Measurements from ENCODE around the gene NDUFC1. TPM values are rescaled to one million over a fixed set of nuclear protein-coding genes. Genes with fewer than 3 reads are reported as not detected.

The NDUFC1 gene
- total and polyA plus RNA-seq, 2 of the 8 experiments (the other 6 are each of a cell fraction or from before 2014, with no cell fraction given): 41.9 to 62.0 TPM

DNA sequence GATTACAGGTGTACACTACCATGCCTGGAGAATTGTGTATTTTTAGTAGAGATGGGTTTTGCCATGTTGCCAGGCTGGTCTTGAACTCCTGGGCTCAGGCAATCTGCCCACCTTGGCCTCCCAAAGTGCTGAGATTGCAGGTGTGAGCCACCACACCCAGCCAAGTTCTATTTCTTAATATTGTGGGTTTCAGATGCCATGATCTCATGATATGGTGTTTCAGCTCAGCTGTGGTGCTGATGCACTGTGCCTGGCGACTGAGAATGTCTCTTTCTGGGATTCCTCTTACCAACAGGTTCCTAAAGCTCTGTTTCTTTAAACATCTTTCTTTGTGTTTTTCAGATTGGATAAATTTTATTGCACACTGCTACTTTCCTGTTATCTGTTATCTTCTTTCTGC, 17.3 kb upstream of the NDUFC1 start:
- DNase-seq (ENCODE audit: low read depth in 1 of 2, low spot score in 2 of 2): no peak
- H4K8ac ChIP-seq (ENCODE audit: extremely low read depth, insufficient read depth, low read length): no peak overlapping the region
- H3K23me2 ChIP-seq (ENCODE audit: low read depth, low read length): no peaks in the 10 kb centered on the region
- H3K36me3 ChIP-seq (ENCODE audit: control insufficient read depth in 2 of 4, insufficient read depth in 4 of 4, low read length in 3 of 4): no peaks in the 10 kb centered on the region; a peak in 2 of 8 replicates
- no peaks in the 10 kb centered on the region for H3K27me3 ChIP-seq (replicated peaks in 1 of 4; ENCODE audit: control insufficient read depth in 3 of 4, extremely low read depth in 1 of 4, insufficient read depth in 3 of 4, low read length in 3 of 4)
- H3K56ac ChIP-seq (replicated peaks; ENCODE audit: insufficient read length, low read depth, low read length): no peak overlapping the region
- 89% methylated on average over 1 of the region's 1 CpG; no CpG with 5 or more reads in 1 of the 2 experiments for WGBS, 2 experiments (ENCODE audit: extremely low coverage in 1 of 2, insufficient coverage in 1 of 2, insufficient read length in 1 of 2, insufficient replicate concordance in 2 of 2, low coverage in 1 of 2, low lambda C conversion rate in 2 of 2, missing lambda C conversion rate in 1 of 2)
- no peak overlapping the region for H3K27ac ChIP-seq (ENCODE audit: low read depth, low read length)
- ChIA-PET POLR2A (ENCODE audit: partially characterized antibody) (no interaction called here), CTCF (ENCODE audit: partially characterized antibody) (interaction anchor here (0.6 to 1.1 kb wide), 2 partner anchors 20 to 117 kb away, joined by 3 read pairs; no protein-coding TSS in a partner anchor)
- no peak overlapping the region for H3K14ac ChIP-seq (ENCODE audit: insufficient read length)
- H4K20me1 ChIP-seq (replicated peaks in 1 of 2; ENCODE audit: control insufficient read depth in 1 of 2, insufficient read depth in 2 of 2, low read length in 2 of 2): peaks cover 7 to 16% of the 10 kb centered on the region in 2 experiments
- H3K4me2 ChIP-seq (ENCODE audit: insufficient read depth in 1 of 2, low read depth in 2 of 2, low read length in 2 of 2): no peak overlapping the region
- no peaks in the 10 kb centered on the region; the same call in 1 of the 2 replicates for H3K79me1 ChIP-seq (ENCODE audit: low read depth, low read length)
- no peak overlapping the region for H3K9ac ChIP-seq (replicated peaks in 1 of 4; ENCODE audit: extremely low read depth in 1 of 4, low read depth in 3 of 4, low read length in 3 of 4)
- H2BK5ac ChIP-seq (ENCODE audit: low read depth, low read length): no peak overlapping the region; the same call in 1 of the 2 replicates
- no peak for FAIRE-seq
- H2AK5ac ChIP-seq (ENCODE audit: low read depth, low read length): no peak overlapping the region
- no peak overlapping the region for H4K5ac ChIP-seq (ENCODE audit: insufficient read length, low read depth, low read length)
- H2BK120ac ChIP-seq (replicated peaks; ENCODE audit: low read depth, low read length): no peak overlapping the region
- no peak for TF ChIP-seq HDAC6 (IDR thresholded peaks at IDR 0.05; ENCODE audit: low read depth, low read length)
- no peak for TF ChIP-seq SIX5 (IDR thresholded peaks at IDR 0.05; ENCODE audit: low read depth, low read length)
- TF ChIP-seq CTBP2 (IDR thresholded peaks at IDR 0.05; ENCODE audit: borderline replicate concordance, insufficient read depth, insufficient read length, low read length): no peak
- TF ChIP-seq HDAC2 (IDR thresholded peaks at IDR 0.05; ENCODE audit: borderline replicate concordance in 1 of 2, low read depth in 2 of 2, low read length in 2 of 2): no peak
- TF ChIP-seq CHD2 (IDR thresholded peaks at IDR 0.05; ENCODE audit: low read length): no peak
- TF ChIP-seq SUZ12 (IDR thresholded peaks at IDR 0.05; ENCODE audit: low read length): no peak
- no peak overlapping the region for H3K4ac ChIP-seq (replicated peaks; ENCODE audit: insufficient read length, low read depth, low read length)
- H3K23ac ChIP-seq (ENCODE audit: insufficient read length): no peak overlapping the region
- no peak overlapping the region for H2BK12ac ChIP-seq (ENCODE audit: low read depth, low read length)
- no peak overlapping the region for H2BK15ac ChIP-seq (ENCODE audit: low read length)
- H3K79me2 ChIP-seq (ENCODE audit: control insufficient read depth in 1 of 2, insufficient read depth in 2 of 2, low read length in 2 of 2): peaks cover 63 to 100% of the 10 kb centered on the region in 2 experiments
- H4K91ac ChIP-seq (replicated peaks; ENCODE audit: insufficient read length, low read length): no peak overlapping the region
- no peaks in the 10 kb centered on the region for H3K9me3 ChIP-seq (ENCODE audit: insufficient read depth in 2 of 2, low read depth in 1 of 2, low read length in 1 of 2)
- peaks cover 0 to 6% (median 6%) of the 10 kb centered on the region in 4 experiments; a peak in 6 of 7 replicates for H3K4me1 ChIP-seq (replicated peaks in 1 of 4; ENCODE audit: control insufficient read depth in 3 of 4, insufficient read depth in 4 of 4, low read length in 3 of 4)
- no peak overlapping the region for H3K4me3 ChIP-seq (ENCODE audit: extremely low read depth in 1 of 4, insufficient read depth in 2 of 4, low read depth in 3 of 4, low read length in 4 of 4)
- no peak overlapping the region for H3K18ac ChIP-seq (ENCODE audit: extremely low read depth, low read length)
- H2BK20ac ChIP-seq (ENCODE audit: low read length): no peak overlapping the region
- no peak overlapping the region for H2AFZ ChIP-seq (ENCODE audit: low read length)
